Glutamatergic neuron (in vitro differentiated cells): ENCODE data around the gene TSHZ2. TPM values are rescaled to one million over a fixed set of nuclear protein-coding genes. Genes with fewer than 3 reads are reported as not detected.

Source experiments
- DNase-seq: peaks from one replicate; pipeline ENCODE4 v3.0.0; 2022
- H3K27ac Mint-ChIP-seq: one replicate; pipeline ENCODE4 v1.8.0; 2020; ENCODE audit warnings: mild to moderate bottlenecking, mixed read lengths, inconsistent platforms; ENCODE audit not compliant: unreplicated experiment
- H3K27me3 Mint-ChIP-seq: one replicate; pipeline ENCODE4 v1.8.0; 2020; ENCODE audit warnings: mild to moderate bottlenecking, moderate library complexity, mixed read lengths, inconsistent platforms; ENCODE audit not compliant: unreplicated experiment
- H3K36me3 Mint-ChIP-seq: one replicate; pipeline ENCODE4 v1.8.0; 2020; ENCODE audit warnings: mild to moderate bottlenecking, mixed read lengths, inconsistent platforms; ENCODE audit not compliant: unreplicated experiment
- H3K4me1 Mint-ChIP-seq: one replicate; pipeline ENCODE4 v1.8.0; 2020; ENCODE audit warnings: mild to moderate bottlenecking, low read depth, mixed read lengths, inconsistent platforms; ENCODE audit not compliant: unreplicated experiment
- H3K4me3 Mint-ChIP-seq: one replicate; pipeline ENCODE4 v1.8.0; 2020; ENCODE audit warnings: mild to moderate bottlenecking, mixed read lengths, inconsistent platforms; ENCODE audit not compliant: unreplicated experiment
- H3K9me3 Mint-ChIP-seq: one replicate; pipeline ENCODE4 v1.8.0; 2020; ENCODE audit warnings: mild to moderate bottlenecking, moderate library complexity, mixed read lengths, inconsistent platforms; ENCODE audit not compliant: unreplicated experiment
- total RNA-seq: library from RNA; stranded (reverse); fragmentation: NEBNext Ultra II Directional; extraction: Animal tissue kit (Norgen Biotek cat#: 25700); gene quantifications from one replicate; pipeline ENCODE4 v1.2.1, GENCODE V29; 2021; ENCODE audit not compliant: unreplicated experiment
- TF ChIP-seq, protein P1 (sequence below): fragments of 200-600 bp; sonication (generic); IDR thresholded peaks from one replicate; pipeline ENCODE4 v1.5.0; 2021; ENCODE audit not compliant: partially characterized antibody, unreplicated experiment

TSHZ2 gene
- total RNA-seq, 1 donor from 2014 or later: 10.0 TPM

DNA sequence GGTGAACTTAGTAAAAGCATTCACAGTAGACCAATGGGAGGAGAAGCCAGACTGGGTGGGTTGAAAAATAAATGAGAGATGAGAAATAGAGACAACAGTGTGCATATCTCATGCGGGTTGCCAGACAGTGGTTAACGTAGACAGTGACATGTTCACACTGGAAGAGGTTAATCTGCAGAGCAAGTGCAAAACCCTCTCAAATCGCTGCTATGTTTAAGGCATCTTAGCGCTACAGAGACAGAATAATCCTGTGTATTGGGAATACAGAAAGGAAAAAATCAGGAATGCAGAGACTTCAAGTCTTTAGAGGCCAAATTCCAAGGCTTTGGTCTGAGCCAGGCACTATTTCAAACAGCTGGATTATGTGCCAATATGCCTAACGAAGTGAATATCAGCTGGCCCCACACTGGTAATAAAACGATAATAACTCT lies 107.1 kb downstream of the TSHZ2 start:
- no peak for DNase-seq
- H3K4me3 Mint-ChIP-seq: no peak overlapping the region
- H3K27ac Mint-ChIP-seq: no peak overlapping the region
- no peaks in the 10 kb centered on the region for H3K4me1 Mint-ChIP-seq
- no peaks in the 10 kb centered on the region for H3K9me3 Mint-ChIP-seq
- no peaks in the 10 kb centered on the region for H3K36me3 Mint-ChIP-seq
- TF ChIP-seq, protein P1, sequence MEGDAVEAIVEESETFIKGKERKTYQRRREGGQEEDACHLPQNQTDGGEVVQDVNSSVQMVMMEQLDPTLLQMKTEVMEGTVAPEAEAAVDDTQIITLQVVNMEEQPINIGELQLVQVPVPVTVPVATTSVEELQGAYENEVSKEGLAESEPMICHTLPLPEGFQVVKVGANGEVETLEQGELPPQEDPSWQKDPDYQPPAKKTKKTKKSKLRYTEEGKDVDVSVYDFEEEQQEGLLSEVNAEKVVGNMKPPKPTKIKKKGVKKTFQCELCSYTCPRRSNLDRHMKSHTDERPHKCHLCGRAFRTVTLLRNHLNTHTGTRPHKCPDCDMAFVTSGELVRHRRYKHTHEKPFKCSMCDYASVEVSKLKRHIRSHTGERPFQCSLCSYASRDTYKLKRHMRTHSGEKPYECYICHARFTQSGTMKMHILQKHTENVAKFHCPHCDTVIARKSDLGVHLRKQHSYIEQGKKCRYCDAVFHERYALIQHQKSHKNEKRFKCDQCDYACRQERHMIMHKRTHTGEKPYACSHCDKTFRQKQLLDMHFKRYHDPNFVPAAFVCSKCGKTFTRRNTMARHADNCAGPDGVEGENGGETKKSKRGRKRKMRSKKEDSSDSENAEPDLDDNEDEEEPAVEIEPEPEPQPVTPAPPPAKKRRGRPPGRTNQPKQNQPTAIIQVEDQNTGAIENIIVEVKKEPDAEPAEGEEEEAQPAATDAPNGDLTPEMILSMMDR: no peak
- peaks cover 2% of the 10 kb centered on the region for H3K27me3 Mint-ChIP-seq

DNA sequence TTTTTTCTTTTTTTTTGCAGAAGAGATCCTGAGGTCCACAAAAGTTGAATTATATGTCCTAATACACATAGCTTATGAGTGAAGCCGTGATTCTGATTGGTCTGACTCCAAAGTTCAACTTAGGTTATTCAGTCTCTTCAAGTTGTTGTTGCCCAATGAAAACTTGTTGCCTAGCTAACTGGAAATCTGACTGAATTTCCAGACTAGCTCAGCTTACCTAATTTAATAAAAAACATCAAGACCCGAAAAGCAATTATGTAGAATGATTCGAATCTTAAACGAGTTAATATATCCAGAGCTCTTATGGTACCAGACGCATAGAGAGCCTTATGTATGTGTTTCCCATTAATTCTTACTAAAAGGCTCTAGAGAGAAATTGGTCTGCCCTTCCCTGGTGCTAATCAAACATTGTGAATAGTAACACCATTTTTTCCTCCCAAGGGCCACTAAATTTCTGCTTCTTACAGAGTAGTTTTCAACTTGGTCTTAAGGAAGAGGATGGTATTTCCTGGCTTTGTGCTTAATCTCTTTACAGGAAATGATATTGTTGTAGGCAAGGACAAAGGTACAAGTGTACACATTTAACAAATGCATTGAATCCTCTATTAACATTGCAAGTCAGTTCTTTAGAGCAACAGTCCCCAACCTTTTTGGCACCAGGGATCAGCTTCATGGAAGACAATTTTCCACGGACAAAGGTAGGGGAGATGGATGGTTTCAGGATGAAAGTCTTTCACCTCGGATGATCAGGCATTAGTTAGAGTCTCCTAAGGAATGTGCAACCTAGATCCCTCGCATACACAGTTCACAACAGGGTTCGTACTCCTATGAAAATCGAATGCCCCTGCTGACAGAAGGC lies 107.9 kb downstream of the TSHZ2 start:
- no peak for DNase-seq
- H3K9me3 Mint-ChIP-seq: no peaks in the 10 kb centered on the region
- TF ChIP-seq, protein P1: no peak
- no peaks in the 10 kb centered on the region for H3K4me1 Mint-ChIP-seq
- H3K27me3 Mint-ChIP-seq: peaks cover 2% of the 10 kb centered on the region
- H3K27ac Mint-ChIP-seq: no peak overlapping the region
- H3K36me3 Mint-ChIP-seq: no peaks in the 10 kb centered on the region
- H3K4me3 Mint-ChIP-seq: no peak overlapping the region

- H3K4me3 Mint-ChIP-seq: no peak overlapping the region
- no peak for DNase-seq
- H3K36me3 Mint-ChIP-seq: no peaks in the 10 kb centered on the region
- no peaks in the 10 kb centered on the region for H3K9me3 Mint-ChIP-seq
- peaks cover 2% of the 10 kb centered on the region for H3K27me3 Mint-ChIP-seq
- H3K4me1 Mint-ChIP-seq: no peaks in the 10 kb centered on the region
- TF ChIP-seq, protein P1: no peak
- no peak overlapping the region for H3K27ac Mint-ChIP-seq
Measured at GRCh38 chr20:53080687-53080962, 108.5 kb downstream of the TSHZ2 start.

- H3K4me3 Mint-ChIP-seq: no peak overlapping the region
- peaks cover 2% of the 10 kb centered on the region for H3K27me3 Mint-ChIP-seq
- H3K36me3 Mint-ChIP-seq: no peaks in the 10 kb centered on the region
- H3K9me3 Mint-ChIP-seq: no peaks in the 10 kb centered on the region
- no peaks in the 10 kb centered on the region for H3K4me1 Mint-ChIP-seq
- TF ChIP-seq, protein P1: no peak
- no peak overlapping the region for H3K27ac Mint-ChIP-seq
- DNase-seq: no peak
Measured at GRCh38 chr20:53080969-53081871, 109.1 kb downstream of the TSHZ2 start.
